ENCODE measurements around the gene LRRC4. TPM values are rescaled to one million over a fixed set of nuclear protein-coding genes. Genes with fewer than 3 reads are reported as not detected.

Gene LRRC4
- total and polyA plus RNA-seq, 2 donors (not counting 1 experiment from before 2014, with no cell fraction given) = 0.20 to 0.33 TPM

GRCh38 chr7:128073671-128074310, 42.6 kb upstream of the LRRC4 start:
- no peak overlapping the region for H2AFZ ChIP-seq (ENCODE audit: low read length)
- H3K79me2 ChIP-seq (ENCODE audit: control insufficient read depth, insufficient read depth, low read length) = no peaks in the 10 kb centered on the region
- DNase-seq (ENCODE audit: low read depth in 2 of 2) = no peak
- no peak for TF ChIP-seq EZH2 (IDR thresholded peaks at IDR 0.05; ENCODE audit: low read length, missing control alignments)
- TF ChIP-seq CTCF (conservative IDR thresholded peaks at IDR 0.05 in 1 of 2, IDR thresholded peaks at IDR 0.05 in 1 of 2; ENCODE audit: low read depth in 1 of 2, low read length in 2 of 2) = no peak
- H3K4me1 ChIP-seq (ENCODE audit: control insufficient read depth, extremely low read depth, insufficient read depth, low read length) = no peaks in the 10 kb centered on the region
- no peak overlapping the region for H3K4me3 ChIP-seq (replicated peaks in 1 of 4; ENCODE audit: control extremely low read depth in 1 of 4, insufficient read depth in 1 of 4, low read depth in 3 of 4, low read length in 4 of 4)
- H3K36me3 ChIP-seq (ENCODE audit: control insufficient read depth, insufficient read depth, low read length) = peaks cover 7% of the 10 kb centered on the region
- H3K9me3 ChIP-seq (ENCODE audit: control insufficient read depth, insufficient read depth, low read depth, low read length) = no peaks in the 10 kb centered on the region
- no peak overlapping the region for H3K9ac ChIP-seq (ENCODE audit: insufficient read depth, low read length)
- H3K27me3 ChIP-seq (ENCODE audit: control insufficient read depth, insufficient read depth, low read length) = no peaks in the 10 kb centered on the region
- no peak overlapping the region for H3K4me2 ChIP-seq (ENCODE audit: extremely low read depth, insufficient read depth, low read length)
- no peaks in the 10 kb centered on the region for H4K20me1 ChIP-seq (ENCODE audit: control insufficient read depth, extremely low read depth, insufficient read depth, low read length)
- no peak overlapping the region for H3K27ac ChIP-seq (ENCODE audit: insufficient read depth, low read length)

- DNase-seq (ENCODE audit: low read depth in 2 of 2) = no peak
- H3K27me3 ChIP-seq (ENCODE audit: control insufficient read depth, insufficient read depth, low read length) = no peaks in the 10 kb centered on the region
- H4K20me1 ChIP-seq (ENCODE audit: control insufficient read depth, extremely low read depth, insufficient read depth, low read length) = no peaks in the 10 kb centered on the region
Measured at GRCh38 chr7:128071801-128072200, 40.6 kb upstream of the LRRC4 start.

GRCh38 chr7:128071376-128071775, 40.1 kb upstream of the LRRC4 start:
- Histone ChIP-seq H3K9ac (ENCODE audit: insufficient read depth, low read length) (no peak overlapping the region), H3K9me3 (ENCODE audit: control insufficient read depth, insufficient read depth, low read depth, low read length) (no peaks in the 10 kb centered on the region), H3K4me3 (replicated peaks in 1 of 4; ENCODE audit: control extremely low read depth in 1 of 4, insufficient read depth in 1 of 4, low read depth in 3 of 4, low read length in 4 of 4) (no peak overlapping the region), H3K4me2 (ENCODE audit: extremely low read depth, insufficient read depth, low read length) (no peak overlapping the region), H3K4me1 (ENCODE audit: control insufficient read depth, extremely low read depth, insufficient read depth, low read length) (no peaks in the 10 kb centered on the region), H3K27ac (ENCODE audit: insufficient read depth, low read length) (no peak overlapping the region), H4K20me1 (ENCODE audit: control insufficient read depth, extremely low read depth, insufficient read depth, low read length) (no peaks in the 10 kb centered on the region), H3K36me3 (ENCODE audit: control insufficient read depth, insufficient read depth, low read length) (no peaks in the 10 kb centered on the region), H3K27me3 (ENCODE audit: control insufficient read depth, insufficient read depth, low read length) (no peaks in the 10 kb centered on the region), H2AFZ (ENCODE audit: low read length) (no peak overlapping the region), H3K79me2 (ENCODE audit: control insufficient read depth, insufficient read depth, low read length) (no peaks in the 10 kb centered on the region)
- no peak for TF ChIP-seq EZH2 (IDR thresholded peaks at IDR 0.05; ENCODE audit: low read length, missing control alignments)
- TF ChIP-seq CTCF (conservative IDR thresholded peaks at IDR 0.05 in 1 of 2, IDR thresholded peaks at IDR 0.05 in 1 of 2; ENCODE audit: low read depth in 1 of 2, low read length in 2 of 2) = no peak
- DNase-seq (ENCODE audit: low read depth in 2 of 2) = no peak

More at GRCh38 chr7:128071801-128072200, 40.6 kb upstream of the LRRC4 start:
- no peaks in the 10 kb centered on the region for H3K79me2 ChIP-seq (ENCODE audit: control insufficient read depth, insufficient read depth, low read length)
- H3K4me3 ChIP-seq (replicated peaks in 1 of 4; ENCODE audit: control extremely low read depth in 1 of 4, insufficient read depth in 1 of 4, low read depth in 3 of 4, low read length in 4 of 4) = no peak overlapping the region
- no peak overlapping the region for H3K27ac ChIP-seq (ENCODE audit: insufficient read depth, low read length)
- H3K9ac ChIP-seq (ENCODE audit: insufficient read depth, low read length) = no peak overlapping the region
- no peak overlapping the region for H2AFZ ChIP-seq (ENCODE audit: low read length)
- H3K36me3 ChIP-seq (ENCODE audit: control insufficient read depth, insufficient read depth, low read length) = peaks cover 2% of the 10 kb centered on the region
- no peaks in the 10 kb centered on the region for H3K4me1 ChIP-seq (ENCODE audit: control insufficient read depth, extremely low read depth, insufficient read depth, low read length)
- H3K4me2 ChIP-seq (ENCODE audit: extremely low read depth, insufficient read depth, low read length) = no peak overlapping the region
- no peak for TF ChIP-seq EZH2 (IDR thresholded peaks at IDR 0.05; ENCODE audit: low read length, missing control alignments)
- TF ChIP-seq CTCF (conservative IDR thresholded peaks at IDR 0.05 in 1 of 2, IDR thresholded peaks at IDR 0.05 in 1 of 2; ENCODE audit: low read depth in 1 of 2, low read length in 2 of 2) = no peak
- H3K9me3 ChIP-seq (ENCODE audit: control insufficient read depth, insufficient read depth, low read depth, low read length) = no peaks in the 10 kb centered on the region

Data from fibroblast of lung (primary cell).